Keratinocyte (primary cell): Measurements from ENCODE around the gene NAV3. TPM values are rescaled to one million over a fixed set of nuclear protein-coding genes. Genes with fewer than 3 reads are reported as not detected.

Experiments
- DNase-seq: peaks from one replicate; pipeline ENCODE4 v3.0.0-alpha.2; 2011; ENCODE audit warnings: low read depth, missing footprints, low spot score
- FAIRE-seq: peaks from 2 replicates; lab custom pipeline; 2011; peaks lifted over from hg19 to GRCh38; lab: Jason Lieb, UNC
- H2AFZ ChIP-seq: 2 replicates; pipeline ENCODE4 v1.6.0; 2012; ENCODE audit warnings: low read length, control low read depth, inconsistent platforms; ENCODE audit not compliant: control insufficient read depth
- H3K27ac ChIP-seq: 2 replicates; pipeline ENCODE4 v1.5.1; 2011; ENCODE audit warnings: low read length; ENCODE audit not compliant: control insufficient read depth, insufficient read depth
- H3K27me3 ChIP-seq: 3 replicates; pipeline ENCODE4 v1.6.0; 2011; ENCODE audit warnings: low read length; ENCODE audit not compliant: control insufficient read depth, insufficient read depth; ENCODE audit errors: extremely low read depth
- H3K36me3 ChIP-seq, 2 experiments: 2 replicates in 1 of 2; 3 replicates in 1 of 2; pipeline ENCODE4 v1.5.1; 2011; ENCODE audit warnings: low read length in 2 of 2, mild to moderate bottlenecking in 1 of 2; ENCODE audit not compliant: control insufficient read depth in 2 of 2, insufficient read depth in 2 of 2; ENCODE audit errors: extremely low read depth in 1 of 2
- H3K4me1 ChIP-seq: 3 replicates; pipeline ENCODE4 v1.5.1; 2011; ENCODE audit warnings: low read length; ENCODE audit not compliant: control insufficient read depth, insufficient read depth; ENCODE audit errors: extremely low read depth
- H3K4me2 ChIP-seq: 3 replicates; pipeline ENCODE4 v1.6.0; 2011; ENCODE audit warnings: low read depth, low read length; ENCODE audit not compliant: control insufficient read depth, insufficient read depth; ENCODE audit errors: extremely low read depth
- H3K4me3 ChIP-seq, 3 experiments: fragments of 200-600 bp in 1 of 3; sonication (generic) in 1 of 3; 2 replicates in 2 of 3; 3 replicates in 1 of 3; pipeline ENCODE4 v1.5.1; 2011 to 2016; ENCODE audit warnings: low read length in 3 of 3, mild to moderate bottlenecking in 3 of 3, control low read depth in 2 of 3, inconsistent platforms in 1 of 3, low read depth in 1 of 3, mixed read lengths in 1 of 3, mixed run types in 1 of 3, moderate library complexity in 1 of 3; ENCODE audit not compliant: control insufficient read depth in 2 of 3, insufficient read depth in 2 of 3; ENCODE audit errors: extremely low read depth in 1 of 3
- H3K79me2 ChIP-seq: 2 replicates; pipeline ENCODE4 v1.6.0; 2012; ENCODE audit warnings: low read length; ENCODE audit not compliant: control insufficient read depth, insufficient read depth
- H3K9ac ChIP-seq: 3 replicates; pipeline ENCODE4 v1.6.0; 2011; ENCODE audit warnings: low read length; ENCODE audit not compliant: control insufficient read depth, insufficient read depth; ENCODE audit errors: extremely low read depth
- H3K9me1 ChIP-seq: 3 replicates; pipeline ENCODE4 v1.6.0; 2011; ENCODE audit warnings: low read length; ENCODE audit not compliant: control insufficient read depth, insufficient read depth; ENCODE audit errors: extremely low read depth
- H3K9me3 ChIP-seq: 2 replicates; pipeline ENCODE4 v1.5.1; 2012; ENCODE audit warnings: low read depth, low read length; ENCODE audit not compliant: control insufficient read depth
- H4K20me1 ChIP-seq: 3 replicates; pipeline ENCODE4 v1.6.0; 2011; ENCODE audit warnings: low read length; ENCODE audit not compliant: control insufficient read depth, insufficient read depth; ENCODE audit errors: extremely low read depth
- CTCF ChIP-seq, 3 experiments: IDR thresholded peaks in 1 of 3; conservative IDR thresholded peaks in 1 of 3; optimal IDR thresholded peaks in 1 of 3; 2 replicates in 2 of 3; 3 replicates in 1 of 3; pipeline versions ENCODE3 to v1.5.1; 2011; ENCODE audit warnings: low read length in 3 of 3, mild to moderate bottlenecking in 3 of 3, moderate library complexity in 2 of 3, control low read depth in 1 of 3, inconsistent platforms in 1 of 3; ENCODE audit not compliant: insufficient read depth in 2 of 3; ENCODE audit errors: extremely low read depth in 1 of 3
- EZH2 ChIP-seq: IDR thresholded peaks from one replicate; pipeline ENCODE4 v1.6.1; 2012; ENCODE audit warnings: inconsistent platforms, mild to moderate bottlenecking, low read length, moderate library complexity
- dilution Hi-C: fragments of 300-500 bp; cut with MboI; formaldehyde crosslinking; loops from one replicate; pipeline ENCODE4 v1.7.0; 2020; ENCODE audit warnings: low sequenced_read_pairs; ENCODE audit not compliant: extremely low pct_ligation_motif_present
- polyA plus RNA-seq, 5 experiments: library from polyadenylated mRNA; depleted of rRNA in 3 of 5; stranded (reverse) in 3 of 5; stranded (forward) in 1 of 5; unstranded in 1 of 5; fragments of >200 nt; gene quantifications; 1 replicate in 1 of 5; 2 replicates in 3 of 5; 3 replicates in 1 of 5; pipeline versions ENCODE4 v1.2.1 to v1.2.3, GENCODE V29; 2011 to 2012; ENCODE audit warnings: missing spikeins in 2 of 5, low read depth in 1 of 5, low replicate concordance in 1 of 5

Gene NAV3
- polyA plus RNA-seq, 1 donor (not counting 4 experiments of a cell fraction or from before 2014, with no cell fraction given) = 22.6 TPM

- Histone ChIP-seq H4K20me1 (no peaks in the 10 kb centered on the region), H3K4me1 (no peaks in the 10 kb centered on the region), H3K9me1 (no peaks in the 10 kb centered on the region), H3K9ac (no peak overlapping the region), H3K4me3 (no peak overlapping the region), H3K27ac (no peak overlapping the region), H3K4me2 (no peak overlapping the region), H3K36me3 (no peaks in the 10 kb centered on the region), H3K79me2 (no peaks in the 10 kb centered on the region), H3K27me3 (no peaks in the 10 kb centered on the region), H2AFZ (no peak overlapping the region), H3K9me3 (no peaks in the 10 kb centered on the region)
- no peak for DNase-seq
- TF ChIP-seq CTCF (optimal IDR thresholded peaks at IDR 0.05 in 1 of 3, IDR thresholded peaks at IDR 0.05 in 1 of 3, conservative IDR thresholded peaks at IDR 0.05 in 1 of 3; ENCODE audit: extremely low read depth in 1 of 3, insufficient read depth in 2 of 3, low read length in 3 of 3) = no peak
- TF ChIP-seq EZH2 = no peak
- FAIRE-seq = no peak
- dilution Hi-C loops = no loop called here
Measured at GRCh38 chr12:77816196-77816595, 14.5 kb upstream of the NAV3 start.

GRCh38 chr12:77817276-77817675, 13.4 kb upstream of the NAV3 start:
- no peak for TF ChIP-seq CTCF (optimal IDR thresholded peaks at IDR 0.05 in 1 of 3, IDR thresholded peaks at IDR 0.05 in 1 of 3, conservative IDR thresholded peaks at IDR 0.05 in 1 of 3; ENCODE audit: extremely low read depth in 1 of 3, insufficient read depth in 2 of 3, low read length in 3 of 3)
- no peak for TF ChIP-seq EZH2
- no peak overlapping the region for H3K27ac ChIP-seq
- H4K20me1 ChIP-seq = no peaks in the 10 kb centered on the region
- H3K79me2 ChIP-seq = no peaks in the 10 kb centered on the region
- no peak overlapping the region for H3K4me2 ChIP-seq
- FAIRE-seq (no peak), DNase-seq (no peak)
- no peaks in the 10 kb centered on the region for H3K27me3 ChIP-seq
- dilution Hi-C loops = no loop called here
- no peaks in the 10 kb centered on the region for H3K9me3 ChIP-seq
- H3K4me3 ChIP-seq = no peak overlapping the region
- H3K9ac ChIP-seq = no peak overlapping the region
- no peaks in the 10 kb centered on the region for H3K36me3 ChIP-seq
- no peaks in the 10 kb centered on the region for H3K9me1 ChIP-seq
- H3K4me1 ChIP-seq = no peaks in the 10 kb centered on the region
- H2AFZ ChIP-seq = no peak overlapping the region
